CD4-positive, alpha-beta memory T cell (primary cell): ENCODE data around the gene ZYX. TPM values are rescaled to one million over a fixed set of nuclear protein-coding genes. Genes with fewer than 3 reads are reported as not detected.

ENCODE experiments used
- CTCF ChIA-PET: fragments of 350-600 bp; sonication (Branson Sonifier 250); formaldehyde crosslinking; loops from one replicate; lab custom pipeline; 2021; ENCODE audit warnings: inconsistent platforms; ENCODE audit not compliant: partially characterized antibody; lab: Charles Lee
- POLR2A ChIA-PET: fragments of 350-600 bp; sonication (Branson Sonifier 250); formaldehyde crosslinking; loops from one replicate; lab custom pipeline; 2021; ENCODE audit not compliant: partially characterized antibody; lab: Charles Lee
- DNase-seq, 5 donors: peaks; one replicate each; pipeline versions ENCODE4 v3.0.0 to v3.0.0-alpha.2; 2020 to 2022; ENCODE audit warnings: mixed read lengths in 1 of 5
- H3K27ac ChIP-seq: one replicate; pipeline ENCODE4 v1.7.0; 2013; ENCODE audit warnings: low read depth, low read length
- H3K27me3 ChIP-seq: 2 replicates; pipeline ENCODE4 v1.7.0; 2013; ENCODE audit warnings: mild to moderate bottlenecking, low read length, moderate library complexity; ENCODE audit not compliant: insufficient read depth
- H3K36me3 ChIP-seq: 2 replicates; pipeline ENCODE4 v1.7.0; 2013; ENCODE audit warnings: mild to moderate bottlenecking, low read length, moderate library complexity; ENCODE audit not compliant: insufficient read depth
- H3K4me1 ChIP-seq: 2 replicates; pipeline ENCODE4 v1.7.0; 2013; ENCODE audit warnings: mild to moderate bottlenecking, low read length, moderate library complexity; ENCODE audit not compliant: insufficient read depth
- H3K4me3 ChIP-seq, 2 donors: one replicate each; pipeline ENCODE4 v1.7.0; 2013; ENCODE audit warnings: low read length in 2 of 2, mild to moderate bottlenecking in 1 of 2
- H3K9me3 ChIP-seq, 2 donors: one replicate each; pipeline ENCODE4 v1.7.0; 2013; ENCODE audit warnings: low read length in 2 of 2, control low read depth in 1 of 2; ENCODE audit not compliant: control insufficient read depth in 1 of 2
- H3K27ac Mint-ChIP-seq, 7 donors: one replicate each; pipeline ENCODE4 v1.8.0; 2020 to 2021; ENCODE audit warnings: mixed read lengths in 7 of 7, mild to moderate bottlenecking in 6 of 7, inconsistent platforms in 3 of 7, moderate library complexity in 3 of 7
- H3K27me3 Mint-ChIP-seq, 2 donors: one replicate each; pipeline ENCODE4 v1.8.0; 2020 to 2021; ENCODE audit warnings: mixed read lengths in 2 of 2
- H3K36me3 Mint-ChIP-seq, 2 donors: one replicate each; pipeline ENCODE4 v1.8.0; 2020 to 2021; ENCODE audit warnings: mixed read lengths in 2 of 2, inconsistent platforms in 1 of 2, mild to moderate bottlenecking in 1 of 2
- H3K4me1 Mint-ChIP-seq, 4 donors: one replicate each; pipeline ENCODE4 v1.8.0; 2020 to 2021; ENCODE audit warnings: mixed read lengths in 4 of 4, mild to moderate bottlenecking in 1 of 4
- H3K4me3 Mint-ChIP-seq, 8 donors: one replicate each; pipeline ENCODE4 v1.8.0; 2020 to 2021; ENCODE audit warnings: mixed read lengths in 8 of 8, mild to moderate bottlenecking in 7 of 8, moderate library complexity in 6 of 8, inconsistent platforms in 3 of 8
- H3K9me3 Mint-ChIP-seq, 8 donors: one replicate each; pipeline ENCODE4 v1.8.0; 2020 to 2021; ENCODE audit warnings: mixed read lengths in 8 of 8, mild to moderate bottlenecking in 5 of 8, inconsistent platforms in 3 of 8, moderate library complexity in 1 of 8
- intact Hi-C: fragments of 100-400 bp; cut with micrococcal nuclease; formaldehyde crosslinking; loops from one replicate; pipeline ENCODE4 v1.15.1; 2023
- polyA plus RNA-seq, 2 donors: library from polyadenylated mRNA; unstranded; fragments of 300-500 nt; fragmentation: Illumina TruSeq; gene quantifications; one replicate each; pipeline ENCODE4 v1.2.3, GENCODE V29; 2021
- total RNA-seq, 2 experiments: library from RNA; stranded (reverse); gene quantifications; one replicate each; pipeline ENCODE4 v1.2.3, GENCODE V29; 2021

The ZYX gene
- total and polyA plus RNA-seq, 4 experiments from 2014 or later: 55.7 to 148 (median 145) TPM

DNA sequence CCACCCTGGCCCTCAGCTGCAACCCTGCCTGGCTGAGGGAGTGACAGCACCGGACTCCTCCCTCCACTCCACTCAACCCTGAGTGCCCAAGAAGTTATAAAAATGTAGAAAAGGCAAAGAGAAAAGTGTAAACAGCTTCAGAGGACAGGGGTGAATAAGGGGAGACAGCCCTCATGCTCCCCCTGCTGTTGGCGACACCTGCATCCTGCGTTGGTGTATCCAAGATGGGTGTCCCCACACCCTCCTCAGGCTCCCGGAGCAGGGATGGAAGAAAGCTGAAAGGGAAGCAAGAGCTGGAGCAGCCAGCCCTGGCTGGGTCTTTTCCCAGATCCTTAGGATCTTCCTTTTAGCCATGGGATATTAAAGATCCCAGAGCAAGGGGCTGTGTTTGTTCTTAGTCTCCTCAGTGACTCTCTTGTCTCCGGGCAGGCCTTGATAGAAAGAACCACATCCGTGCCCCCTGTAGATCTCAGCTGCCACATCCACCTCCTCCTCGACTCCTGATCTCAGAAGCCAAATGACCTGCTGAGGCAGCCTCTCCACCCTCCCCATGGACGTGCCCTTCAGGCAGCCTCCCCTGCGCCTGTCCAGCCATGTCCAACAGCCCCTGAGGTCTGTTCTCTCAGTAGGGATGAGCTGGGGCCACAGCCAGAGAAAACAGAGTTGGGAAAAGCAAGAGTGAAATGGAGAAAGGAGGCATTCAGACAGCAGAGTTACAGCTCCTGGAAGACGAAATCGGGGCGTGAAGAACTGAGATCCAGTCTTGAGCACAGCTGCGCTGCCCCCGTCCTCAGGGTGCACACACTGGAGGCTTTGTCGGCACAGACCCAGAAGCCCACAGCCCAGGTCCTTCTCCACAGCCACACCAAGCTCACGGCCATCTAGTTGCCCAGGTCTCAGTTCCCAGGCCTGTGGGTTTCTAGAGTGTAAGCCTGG, 25.4 kb upstream of the ZYX start:
- peak overlapping the region in 1 of 7 donors; percentile 44 for H3K27ac Mint-ChIP-seq
- CTCF ChIA-PET: interaction anchor here (1.4 to 1.7 kb wide), 2 partner anchors 11 to 115 kb away, joined by 6 to 8 read pairs; no protein-coding TSS in a partner anchor

DNA sequence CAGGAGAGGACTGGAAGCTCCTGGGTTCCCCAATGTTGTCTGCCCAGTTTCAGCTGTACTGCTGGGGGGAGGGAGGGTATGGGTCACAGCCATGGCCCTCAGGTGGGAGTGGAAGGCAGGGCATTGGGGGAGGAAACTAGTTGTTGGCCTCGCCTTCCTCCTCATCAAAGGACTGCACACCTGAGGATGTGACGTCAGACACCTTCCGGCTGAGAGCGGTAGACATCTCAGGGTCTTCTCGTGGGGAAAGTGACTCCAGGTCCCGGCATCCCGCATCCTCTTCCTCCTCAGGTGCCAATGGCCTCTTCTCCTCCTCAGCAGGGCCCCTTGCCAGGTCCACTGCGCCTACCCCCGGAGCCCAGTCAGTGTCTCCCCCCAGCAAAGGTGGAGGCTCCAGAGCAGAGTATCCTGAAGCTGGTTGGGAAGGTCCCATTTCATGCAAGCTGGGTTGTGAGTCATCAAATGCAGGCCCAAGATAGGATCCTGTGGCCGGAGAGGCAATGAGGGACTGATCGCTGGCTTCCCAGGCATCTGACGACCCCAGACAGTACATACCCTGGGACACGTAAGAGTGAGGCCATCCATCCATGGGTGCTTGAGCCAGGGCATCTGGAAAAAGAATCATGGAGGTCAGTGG, 24.6 kb upstream of the ZYX start:
- H3K36me3 Mint-ChIP-seq: no peaks in the 10 kb centered on the region
- Histone ChIP-seq H3K27me3 (no peaks in the 10 kb centered on the region), H3K36me3 (no peaks in the 10 kb centered on the region), H3K27ac (no peak overlapping the region), H3K4me1 (no peaks in the 10 kb centered on the region), H3K9me3 (no peaks in the 10 kb centered on the region), H3K4me3 (no peak overlapping the region)
- peaks cover 0 to 2% (median 0%) of the 10 kb centered on the region in 8 donors for H3K9me3 Mint-ChIP-seq
- CTCF ChIA-PET: interaction anchor here (1.4 to 1.7 kb wide), 2 partner anchors 11 to 116 kb away, joined by 6 to 8 read pairs; no protein-coding TSS in a partner anchor
- H3K27ac Mint-ChIP-seq: peak overlapping the region in 2 of 7 donors; percentile 28 to 76
- H3K4me3 Mint-ChIP-seq: peak overlapping the region in 1 of 8 donors; percentile 46
- DNase-seq: no peak
- intact Hi-C loops: no loop called here
- POLR2A ChIA-PET: interaction anchor here (0.7 to 1.2 kb wide), 2 partner anchors 12 to 24 kb away, joined by 3 read pairs; no protein-coding TSS in a partner anchor
- peaks cover 3 to 5% (median 4%) of the 10 kb centered on the region in 4 donors for H3K4me1 Mint-ChIP-seq
- H3K27me3 Mint-ChIP-seq: peaks cover 0 to 3% of the 10 kb centered on the region in 2 donors

More for the DNA sequence above, 25.4 kb upstream of the ZYX start:
- Histone ChIP-seq H3K36me3 (no peaks in the 10 kb centered on the region), H3K27ac (no peak overlapping the region), H3K27me3 (no peaks in the 10 kb centered on the region), H3K4me1 (no peaks in the 10 kb centered on the region), H3K4me3 (no peak overlapping the region), H3K9me3 (no peaks in the 10 kb centered on the region)
- intact Hi-C loops: no loop called here
- no peak for DNase-seq
- POLR2A ChIA-PET: interaction anchor here (0.6 to 1.2 kb wide), 5 partner anchors 13 to 641 kb away, joined by 3 read pairs; no protein-coding TSS in a partner anchor
- Mint-ChIP-seq H3K4me1 (peaks cover 3 to 5% (median 4%) of the 10 kb centered on the region in 4 donors), H3K36me3 (no peaks in the 10 kb centered on the region), H3K4me3 (no peak overlapping the region), H3K27me3 (peaks cover 0 to 2% of the 10 kb centered on the region in 2 donors), H3K9me3 (peaks cover 0 to 2% (median 0%) of the 10 kb centered on the region in 8 donors)

DNA sequence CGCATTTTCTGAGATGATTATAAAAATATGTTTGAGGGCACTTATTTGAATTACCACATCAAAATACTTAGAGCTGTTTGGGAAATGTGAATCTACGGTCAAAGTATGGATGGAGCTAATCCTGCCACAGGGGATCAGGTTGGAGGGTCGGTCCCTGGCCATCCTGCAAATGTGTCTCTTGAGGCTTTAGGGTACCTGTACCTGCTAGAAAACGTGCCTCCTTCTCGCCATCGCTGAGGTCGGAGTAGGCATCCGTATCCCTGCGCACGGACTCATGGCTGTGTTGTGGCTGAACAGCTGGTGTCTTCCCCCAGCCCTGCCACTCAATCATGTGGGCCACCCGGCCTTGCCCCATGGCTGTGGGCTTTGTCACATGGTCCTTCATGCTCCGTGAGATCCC, 22.5 kb upstream of the ZYX start:
- no peak for DNase-seq
- Histone ChIP-seq H3K27ac (no peak overlapping the region), H3K4me3 (no peak overlapping the region), H3K9me3 (no peaks in the 10 kb centered on the region), H3K27me3 (peaks cover 7% of the 10 kb centered on the region), H3K36me3 (no peaks in the 10 kb centered on the region), H3K4me1 (peaks cover 8% of the 10 kb centered on the region)
- intact Hi-C loops: no loop called here
- peaks cover 9 to 12% (median 11%) of the 10 kb centered on the region in 4 donors for H3K4me1 Mint-ChIP-seq
- ChIA-PET POLR2A (interaction anchor here (2.1 kb wide), 1 partner anchor 13 kb away, joined by 6 read pairs; no protein-coding TSS in a partner anchor), CTCF (interaction anchor here (0.8 to 1.7 kb wide), 4 partner anchors 13 to 58 kb away, joined by 3 to 6 read pairs (median 4); no protein-coding TSS in a partner anchor)
- H3K36me3 Mint-ChIP-seq: no peaks in the 10 kb centered on the region
- H3K27ac Mint-ChIP-seq: no peak overlapping the region
- H3K27me3 Mint-ChIP-seq: peaks cover 6 to 9% of the 10 kb centered on the region in 2 donors
- no peak overlapping the region for H3K4me3 Mint-ChIP-seq
- peaks cover 0 to 2% (median 0%) of the 10 kb centered on the region in 8 donors for H3K9me3 Mint-ChIP-seq

DNA sequence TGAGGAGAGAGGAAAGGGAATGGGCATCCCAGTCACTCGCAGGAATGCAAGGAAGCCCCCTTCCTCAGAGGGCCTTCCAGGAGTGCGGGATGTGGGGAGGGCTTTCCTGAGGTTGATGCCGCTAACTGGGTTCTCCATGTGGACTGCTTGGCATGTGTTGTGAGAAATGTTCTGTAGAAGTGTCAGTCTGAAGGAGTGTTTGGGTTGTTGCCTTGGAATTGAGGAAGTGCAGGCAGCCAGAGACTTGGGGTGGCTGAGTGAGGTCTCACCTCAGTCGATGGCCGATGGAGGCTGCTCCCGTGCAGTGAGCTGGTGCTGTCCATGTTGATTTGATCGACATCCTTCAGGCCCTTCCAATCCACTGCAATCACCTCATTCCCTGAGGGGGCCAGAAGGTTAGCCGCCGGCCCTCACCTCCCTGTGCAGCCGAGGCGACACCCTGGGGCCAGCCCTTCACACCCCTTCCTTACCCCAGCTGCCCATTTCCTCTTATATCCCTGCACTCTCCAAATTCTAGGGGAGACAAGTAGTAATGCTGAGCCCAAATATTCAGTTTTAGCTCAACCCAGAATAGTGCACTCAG, 21.3 kb upstream of the ZYX start:
- Histone ChIP-seq H3K27me3 (peaks cover 19% of the 10 kb centered on the region), H3K27ac (no peak overlapping the region), H3K4me3 (no peak overlapping the region), H3K9me3 (no peaks in the 10 kb centered on the region), H3K36me3 (no peaks in the 10 kb centered on the region), H3K4me1 (peaks cover 8% of the 10 kb centered on the region)
- intact Hi-C loops: loop anchor here (5.0 kb wide), 1 partner anchor 1623 kb away; the partner anchor contains the start of gene SSBP1
- peaks cover 0 to 2% (median 0%) of the 10 kb centered on the region in 8 donors for H3K9me3 Mint-ChIP-seq
- POLR2A ChIA-PET: interaction anchor here (1.5 to 2.1 kb wide), 4 partner anchors 12 to 20 kb away, joined by 4 to 10 read pairs (median 5); no protein-coding TSS in a partner anchor
- H3K27me3 Mint-ChIP-seq: peaks cover 12% of the 10 kb centered on the region in 2 donors
- no peak for DNase-seq
- peak overlapping the region in 7 of 8 donors; percentile 23 to 84 (median 73) for H3K4me3 Mint-ChIP-seq
- H3K4me1 Mint-ChIP-seq: peaks cover 9 to 16% (median 12%) of the 10 kb centered on the region in 4 donors
- CTCF ChIA-PET: interaction anchor here (0.7 to 1.4 kb wide), 6 partner anchors 14 to 119 kb away, joined by 3 to 6 read pairs (median 4); no protein-coding TSS in a partner anchor
- peak overlapping the region in 2 of 7 donors; percentile 31 to 38 for H3K27ac Mint-ChIP-seq
- H3K36me3 Mint-ChIP-seq: no peaks in the 10 kb centered on the region

DNA sequence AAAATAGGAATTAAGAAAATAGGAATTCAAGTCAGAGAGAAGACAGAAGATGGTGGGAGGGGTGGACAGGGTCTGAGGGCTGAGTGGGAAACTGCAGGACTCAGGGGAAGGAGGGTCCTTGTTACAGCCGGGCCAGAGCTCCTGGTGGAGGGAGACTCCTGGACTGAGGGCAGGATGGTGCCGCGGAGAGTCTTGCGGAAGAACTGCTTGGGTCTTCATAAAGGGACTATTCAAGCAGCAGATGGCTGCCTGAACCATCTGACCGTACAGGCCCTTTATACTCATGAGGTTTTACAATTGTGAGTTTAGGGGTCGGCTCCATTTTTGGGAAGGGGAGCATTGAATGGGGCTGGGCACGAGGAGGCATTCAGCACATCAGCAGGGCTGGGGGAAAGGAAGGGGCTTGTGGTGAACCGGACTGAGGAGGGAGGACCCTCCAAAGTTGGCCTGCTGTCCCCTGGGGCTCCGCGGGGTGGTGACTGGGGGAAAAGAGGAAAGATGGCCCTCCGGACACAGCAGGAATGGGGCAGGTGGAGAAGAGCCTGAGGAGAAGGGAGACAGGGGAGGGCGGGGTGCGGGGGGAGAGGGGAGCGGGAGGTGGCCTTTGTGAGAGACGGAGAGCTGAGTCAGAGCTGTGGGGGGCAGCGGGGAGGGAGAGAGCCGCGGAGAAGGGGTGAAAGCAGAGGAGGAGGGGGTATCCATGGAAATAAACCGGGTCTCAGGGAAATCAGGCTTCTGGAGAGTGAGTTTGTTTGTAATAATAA, 20.2 kb upstream of the ZYX start:
- POLR2A ChIA-PET: interaction anchor here (1.5 to 2.1 kb wide), 4 partner anchors 11 to 19 kb away, joined by 4 to 10 read pairs (median 5); no protein-coding TSS in a partner anchor

More for the DNA sequence above, 20.2 kb upstream of the ZYX start:
- H3K36me3 ChIP-seq: no peaks in the 10 kb centered on the region
- H3K36me3 Mint-ChIP-seq: no peaks in the 10 kb centered on the region
- no peak overlapping the region for H3K4me3 ChIP-seq
- H3K9me3 ChIP-seq: no peaks in the 10 kb centered on the region
- peaks cover 8% of the 10 kb centered on the region for H3K4me1 ChIP-seq
- no peak for DNase-seq
- H3K27me3 ChIP-seq: peaks cover 27% of the 10 kb centered on the region
- H3K27ac Mint-ChIP-seq: peak overlapping the region in 4 of 7 donors; percentile 9 to 38 (median 16)
- H3K27ac ChIP-seq: no peak overlapping the region
- peak overlapping the region in 7 of 8 donors; percentile 55 to 84 (median 77) for H3K4me3 Mint-ChIP-seq
- peaks cover 9 to 16% (median 12%) of the 10 kb centered on the region in 4 donors for H3K4me1 Mint-ChIP-seq
- intact Hi-C loops: loop anchor here (5.0 kb wide), 1 partner anchor 1624 kb away; the partner anchor contains the start of gene SSBP1
- peaks cover 15 to 16% of the 10 kb centered on the region in 2 donors for H3K27me3 Mint-ChIP-seq
- peaks cover 0 to 2% (median 0%) of the 10 kb centered on the region in 8 donors for H3K9me3 Mint-ChIP-seq
- CTCF ChIA-PET: interaction anchor here (0.6 to 1.4 kb wide), 7 partner anchors 11 to 120 kb away, joined by 3 to 4 read pairs (median 4); no protein-coding TSS in a partner anchor
